CD4-positive, alpha-beta T cell treated with Interleukin-12 subunit alpha and Interleukin-12 subunit beta, for 1 hour (primary cell): ENCODE results near the gene HES2.
A peak's percentile ranks its signal among the peaks of the same experiment; 100 is the strongest.
"Not testable (repeated sequence)": the region's sequence is repeated elsewhere in the genome, so short reads cannot be mapped to it uniquely, and the experiment has no call there.

Experiments used
- DNase-seq: peaks from one replicate; pipeline ENCODE4 v3.0.0-alpha.2; 2020

HES2 gene

DNA sequence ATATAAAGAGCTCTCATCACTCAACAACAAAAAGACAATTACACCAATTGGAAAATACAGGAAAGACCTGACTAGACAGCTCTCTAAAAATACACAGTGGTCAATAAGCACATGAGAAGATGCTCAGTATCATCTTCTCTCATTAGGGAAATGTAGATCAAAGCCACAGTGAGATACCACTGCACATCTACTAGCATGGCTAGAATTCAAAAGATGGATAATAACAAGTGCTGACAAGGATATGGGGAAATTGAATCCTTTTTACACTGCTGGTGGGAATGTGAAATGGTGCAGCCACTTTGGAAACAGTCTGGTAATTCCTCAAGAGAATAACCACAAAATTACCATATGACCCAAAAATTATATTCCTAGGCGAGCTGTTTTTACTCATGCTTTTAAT is 35.6 kb downstream of the HES2 start:
- no peak for DNase-seq

DNA sequence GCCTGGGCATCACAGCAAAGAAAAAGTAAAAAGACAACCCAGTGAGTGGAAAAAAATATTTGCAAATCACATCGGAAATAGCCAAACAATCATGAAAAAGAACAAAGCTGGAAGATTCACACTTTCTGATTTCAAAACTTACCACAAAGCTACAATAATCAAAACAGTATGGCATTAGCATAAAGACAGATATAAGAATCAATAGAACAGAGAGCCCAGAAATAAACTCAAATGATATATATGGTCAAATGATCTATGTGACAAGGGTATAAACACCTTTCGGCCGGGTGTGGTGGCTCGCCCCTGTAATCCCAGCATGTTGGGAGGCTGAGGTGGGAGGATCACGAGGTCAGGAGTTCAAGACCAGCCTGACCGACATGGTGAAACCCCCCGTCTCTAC is 39.7 kb downstream of the HES2 start:
- DNase-seq = no peak

DNA sequence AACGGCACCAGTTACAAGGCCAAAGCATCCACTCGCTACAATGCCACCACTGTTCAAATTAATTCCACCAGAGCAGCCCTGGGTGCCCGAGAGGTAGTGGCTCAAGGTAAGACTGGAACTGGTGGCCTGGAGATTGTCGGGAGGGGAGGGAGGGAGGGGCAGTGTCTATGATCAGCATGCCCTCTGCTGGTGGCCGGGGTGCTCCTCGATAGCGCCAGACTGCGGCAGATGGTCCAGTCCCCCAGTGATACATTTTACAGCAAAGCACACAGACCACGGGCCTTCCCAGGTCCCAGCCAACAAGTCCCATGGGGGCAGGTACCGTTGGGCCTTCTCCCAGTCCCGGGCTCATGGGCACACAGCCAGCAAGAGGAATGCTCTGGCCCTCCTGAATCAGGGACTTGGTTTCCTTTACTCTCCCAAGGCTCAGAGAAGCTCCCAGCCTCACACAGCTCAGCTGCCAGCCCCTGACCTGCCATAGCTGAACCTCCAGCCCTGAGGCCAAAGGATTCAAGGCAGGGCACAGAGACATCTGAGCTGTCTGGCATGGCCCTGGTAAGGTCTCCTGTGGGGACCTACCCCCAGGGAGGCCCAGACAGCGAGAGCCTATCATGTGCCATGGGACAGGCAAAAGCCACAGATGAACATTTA is 41.5 kb downstream of the HES2 start:
- DNase-seq = no peak

DNA sequence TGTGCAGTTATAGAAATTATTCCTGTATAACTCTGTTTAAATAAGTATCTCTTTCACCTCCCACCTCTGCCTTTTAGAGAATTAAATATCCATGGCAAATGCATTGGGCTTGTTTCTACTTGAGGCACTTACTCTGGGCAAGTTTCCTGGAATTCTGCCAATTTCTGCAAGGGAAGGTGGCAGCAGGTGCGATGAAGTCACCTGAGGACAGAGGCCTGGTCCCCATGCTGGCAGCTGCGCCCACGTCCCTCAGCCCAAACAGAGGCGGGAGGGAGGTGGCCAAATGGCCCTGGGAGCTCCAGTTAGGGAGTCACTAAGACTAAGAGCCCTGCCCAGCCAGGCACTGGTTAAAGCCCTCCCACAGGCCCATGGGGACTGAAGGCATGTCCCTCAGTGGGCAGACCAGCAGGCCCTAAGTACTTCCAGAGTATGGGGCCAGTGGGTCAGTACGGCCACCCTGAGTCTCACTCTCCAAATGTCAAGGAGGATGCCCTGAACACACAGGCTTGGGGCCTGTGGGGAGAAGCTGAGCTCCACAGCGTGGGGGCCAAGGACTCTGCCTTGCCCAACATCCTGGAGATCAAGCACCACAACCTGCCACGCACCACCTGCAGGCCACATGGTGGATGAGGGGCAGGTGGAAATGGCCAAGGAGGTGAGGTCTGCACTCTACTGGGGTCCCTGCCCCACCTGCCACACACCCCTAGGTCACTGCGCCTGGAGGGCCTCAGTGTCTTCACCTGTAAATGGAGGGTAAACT is 45.6 kb downstream of the HES2 start:
- DNase-seq = no peak

DNA sequence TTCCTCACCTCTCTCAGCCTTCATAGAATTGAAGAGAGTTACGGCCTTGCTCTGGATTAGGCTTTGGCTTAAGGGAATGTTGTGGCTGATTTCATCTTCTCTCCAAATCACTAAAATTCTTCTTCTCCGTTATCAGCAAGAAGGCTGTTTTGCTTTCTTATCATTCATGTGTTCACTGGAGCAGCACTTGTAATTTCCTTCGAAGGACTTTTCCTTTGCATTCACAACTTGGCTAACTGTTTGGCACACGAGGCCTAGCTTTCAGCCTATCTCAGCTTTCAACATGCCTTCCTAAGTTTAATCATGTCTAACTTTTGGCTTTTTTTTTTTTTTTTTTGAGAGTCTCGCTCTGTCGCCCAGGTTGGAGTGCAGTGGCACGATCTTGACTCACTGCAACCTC is 47.5 kb downstream of the HES2 start:
- DNase-seq = not testable (repeated sequence)

DNA sequence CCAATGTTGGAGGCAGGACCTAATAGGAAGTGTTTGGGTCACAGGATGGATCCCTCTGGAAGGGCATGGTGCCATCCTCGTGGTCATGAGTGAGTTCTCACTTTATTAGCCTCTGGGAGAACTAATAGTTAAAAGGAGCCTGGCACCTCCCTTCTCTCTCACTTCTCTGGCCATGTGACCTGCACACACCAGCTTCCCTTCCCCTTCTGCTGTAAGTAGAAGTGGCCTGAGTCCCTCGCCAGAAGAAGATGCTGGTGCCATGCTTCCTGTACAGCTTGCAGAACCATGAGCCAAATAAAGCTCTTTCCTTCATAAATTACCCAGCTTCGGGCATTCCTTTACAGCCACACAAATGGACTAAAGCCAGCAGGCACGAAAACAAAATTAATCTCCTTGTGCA is 49.7 kb downstream of the HES2 start:
- no peak for DNase-seq

DNA sequence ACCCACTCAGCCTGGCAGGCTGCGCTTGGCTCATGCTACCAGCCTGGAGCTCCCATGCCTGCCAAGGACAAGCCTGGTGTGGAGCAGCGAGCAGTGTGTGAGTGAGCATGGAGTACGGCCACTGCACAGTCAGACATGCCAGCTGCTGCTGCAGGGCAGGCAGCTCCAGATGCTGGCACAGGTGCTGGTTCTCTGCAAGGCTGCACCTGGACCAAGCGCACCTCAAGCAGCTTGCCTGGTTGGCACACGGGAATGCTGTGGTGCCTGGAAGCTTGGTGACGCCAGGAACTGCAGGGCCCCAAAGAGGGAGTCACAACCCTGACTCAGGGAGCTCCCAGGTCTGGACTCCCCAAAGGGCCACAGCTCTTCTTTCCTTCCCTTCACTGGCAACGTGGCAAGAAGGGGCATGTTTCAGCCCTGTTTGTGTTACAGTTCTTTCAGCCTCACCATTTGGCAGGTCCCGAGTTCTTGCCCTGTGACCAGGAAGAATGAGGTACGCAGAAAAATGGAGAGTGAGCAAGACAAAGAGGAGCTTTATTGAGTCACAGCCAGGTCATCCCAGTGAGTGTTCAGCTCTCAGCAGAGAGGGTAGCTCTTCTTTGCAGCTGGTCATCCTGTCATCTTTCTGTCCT is 52.2 kb downstream of the HES2 start:
- no peak for DNase-seq

DNA sequence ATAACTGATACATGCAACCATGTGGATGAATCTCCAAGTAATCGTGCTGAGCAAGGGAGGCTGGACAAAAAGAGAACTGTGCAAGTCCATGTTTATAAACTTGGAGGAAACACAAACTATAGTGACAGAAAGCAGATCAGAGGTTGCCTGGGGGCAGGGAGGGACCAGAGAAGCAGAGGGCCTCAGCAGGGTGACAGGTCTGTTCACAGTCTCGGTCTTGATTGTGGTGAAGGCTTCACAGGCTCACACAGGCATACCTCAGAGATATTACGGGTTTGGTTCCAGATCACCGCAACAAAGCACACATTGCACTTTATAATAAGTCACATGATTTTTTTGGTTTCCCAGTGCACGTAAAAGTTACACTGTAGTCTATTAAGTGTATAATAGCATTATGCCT is 54.7 kb downstream of the HES2 start:
- DNase-seq = peak; percentile 58

DNA sequence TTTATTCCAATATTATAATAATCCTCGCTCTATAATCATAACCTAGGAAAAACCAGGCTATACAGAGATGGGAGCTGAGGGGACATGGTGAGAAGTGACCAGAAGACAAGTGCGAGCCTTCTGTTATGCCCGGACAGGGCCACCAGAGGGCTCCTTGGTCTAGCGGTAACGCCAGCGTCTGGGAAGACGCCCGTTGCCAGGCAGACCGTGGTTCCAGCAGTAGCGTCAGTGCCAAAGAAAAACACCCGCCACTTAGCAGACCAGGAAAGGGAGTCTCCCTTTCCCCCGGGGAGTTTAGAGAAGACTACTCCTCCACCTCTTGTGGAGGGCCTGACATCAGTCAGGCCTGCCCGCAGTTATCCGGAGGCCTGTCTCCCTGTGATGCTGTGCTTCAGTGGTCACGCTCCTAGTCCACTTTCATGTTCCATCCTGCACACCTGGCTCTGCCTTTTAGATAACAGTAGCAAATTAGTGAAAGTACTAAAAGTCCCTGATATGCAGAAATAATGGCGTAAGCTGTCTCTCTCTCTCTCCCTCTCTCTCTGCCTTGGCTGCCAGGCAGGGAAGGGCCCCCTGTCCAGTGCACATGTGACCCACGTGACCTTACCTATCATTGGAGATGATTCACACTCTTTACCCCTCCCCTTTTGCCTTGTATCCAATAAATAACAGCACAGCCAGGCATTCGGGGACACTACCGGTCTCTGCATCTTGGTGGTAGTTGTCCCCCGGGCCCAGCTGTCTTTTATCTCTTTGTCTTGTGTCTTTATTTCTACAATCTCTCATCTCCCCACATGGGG is 56.4 kb downstream of the HES2 start:
- DNase-seq = peak; percentile 36
